Prostate gland (tissue), 2 donors: ENCODE measurements around the gene FUT3.

Source experiments
- CTCF ChIP-seq, 4 experiments: fragments of 200-600 bp in 2 of 4; fragments of 450-650 bp in 2 of 4; sonication (generic) in 2 of 4; IDR thresholded peaks; 1 replicate in 3 of 4; 2 replicates in 1 of 4; pipeline ENCODE4 v1.5.1; 2016 to 2019; ENCODE audit warnings: antibody characterized with exemption in 4 of 4, mild to moderate bottlenecking in 2 of 4, moderate library complexity in 2 of 4
- POLR2AphosphoS5 ChIP-seq: sonication (generic); formaldehyde crosslinking; IDR thresholded peaks from one replicate; pipeline ENCODE4 v1.6.1; 2017; ENCODE audit warnings: antibody characterized with exemption

DNA sequence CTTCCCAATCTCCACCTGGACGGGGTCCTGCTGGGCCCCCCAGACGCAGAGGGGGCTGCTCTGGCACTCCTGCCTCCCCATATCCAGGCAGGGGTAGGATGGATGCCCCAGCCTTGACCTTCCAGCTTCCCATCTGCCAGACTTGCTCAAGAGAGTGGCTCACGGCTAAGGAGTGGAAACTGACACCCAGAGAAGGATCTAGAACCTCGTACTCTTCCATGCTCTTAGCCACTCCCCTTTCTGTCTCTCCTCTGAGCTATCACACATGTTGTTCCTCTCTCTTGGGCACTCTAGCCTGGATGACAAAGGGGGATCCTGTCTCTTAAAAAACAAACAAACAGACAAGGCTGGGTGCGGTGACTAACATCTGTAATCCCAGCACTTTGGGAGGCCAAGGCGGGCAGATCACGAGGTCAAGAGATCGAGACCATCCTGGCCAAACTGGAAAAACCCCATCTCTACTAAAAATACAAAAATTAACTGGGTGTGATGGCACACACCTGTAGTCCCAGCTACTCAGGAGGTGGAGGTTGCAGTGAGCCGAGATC, 31.2 kb upstream of the FUT3 start:
- no peak for TF ChIP-seq CTCF (IDR thresholded peaks at IDR 0.05)
- TF ChIP-seq POLR2AphosphoS5: no peak
